ENCODE measurements around the gene PKDREJ.

Gene PKDREJ

GRCh38 chr22:46213052-46213451, 50.1 kb downstream of the PKDREJ start:
- Mint-ChIP-seq H3K27ac (no peak overlapping the region), H3K9me3 (peaks cover 13% of the 10 kb centered on the region), H3K36me3 (peaks cover 90% of the 10 kb centered on the region), H3K27me3 (no peaks in the 10 kb centered on the region), H3K4me1 (peaks cover 4% of the 10 kb centered on the region), H3K4me3 (no peak overlapping the region)
- ATAC-seq = no peak

DNA sequence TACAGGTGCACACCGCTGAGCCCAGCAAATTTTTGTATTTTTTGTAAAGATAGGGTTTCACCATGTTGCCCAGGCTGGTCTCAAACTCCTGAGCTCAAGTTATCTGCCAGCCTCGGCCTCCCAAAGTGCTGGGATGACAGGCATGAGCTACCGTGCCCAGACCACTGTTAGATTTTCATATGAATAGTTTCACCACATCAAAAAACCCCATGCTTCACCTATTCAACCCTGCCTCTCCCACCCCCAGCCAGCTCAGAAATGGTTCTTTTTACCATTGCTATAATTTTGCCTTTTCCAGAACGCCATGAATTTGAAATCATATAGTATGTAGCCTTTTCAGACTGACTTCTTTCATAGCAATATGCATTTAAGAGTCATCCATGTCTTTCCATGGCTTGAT, 50.9 kb downstream of the PKDREJ start:
- H3K4me3 Mint-ChIP-seq = no peak overlapping the region
- H3K4me1 Mint-ChIP-seq = peaks cover 4% of the 10 kb centered on the region
- no peaks in the 10 kb centered on the region for H3K27me3 Mint-ChIP-seq
- peaks cover 85% of the 10 kb centered on the region for H3K36me3 Mint-ChIP-seq
- ATAC-seq = no peak
- peaks cover 13% of the 10 kb centered on the region for H3K9me3 Mint-ChIP-seq
- H3K27ac Mint-ChIP-seq = no peak overlapping the region

GRCh38 chr22:46209262-46209661, 53.9 kb downstream of the PKDREJ start:
- no peak for ATAC-seq
- Mint-ChIP-seq H3K4me1 (peaks cover 4% of the 10 kb centered on the region), H3K4me3 (no peak overlapping the region), H3K27me3 (no peaks in the 10 kb centered on the region), H3K9me3 (peaks cover 17% of the 10 kb centered on the region), H3K36me3 (peaks cover 76% of the 10 kb centered on the region), H3K27ac (no peak overlapping the region)

Measured in stimulated activated memory B cell treated with anti-CD40 and anti-IgM and Interleukin-4, amounts not matched to agents 10 μg/mL and 1 μg/mL and 100 μg/mL, for 72 hours (primary cell).